OCI-LY7 (cell line): ENCODE data around the gene PTRH1.

Experiments
- CTCF ChIP-seq: fragments of 200-600 bp; sonication (generic); conservative IDR thresholded peaks from 2 replicates; pipeline ENCODE4 v1.5.1; 2014; ENCODE audit warnings: mild to moderate bottlenecking, antibody characterized with exemption, low read length, moderate library complexity, mixed read lengths
- EZH2phosphoT487 ChIP-seq: fragments of 200-600 bp; sonication (generic); IDR thresholded peaks from 2 replicates; pipeline ENCODE4 v1.6.1; 2018; ENCODE audit warnings: low read depth, borderline replicate concordance, mild to moderate bottlenecking, mixed run types, antibody characterized with exemption, low read length, moderate library complexity, mixed read lengths

GRCh38 chr9:127711831-127712274 lies 3.6 kb downstream of the PTRH1 start:
- no peak for TF ChIP-seq CTCF
- TF ChIP-seq EZH2phosphoT487, result no peak
